Measurements from ENCODE around the gene LPIN2. TPM values are rescaled to one million over a fixed set of nuclear protein-coding genes. Genes with fewer than 3 reads are reported as not detected.

Gene LPIN2
- total and polyA plus RNA-seq, 5 experiments from 2014 or later = 38.6 to 59.6 (median 54.9) TPM

GRCh38 chr18:2976218-2977132 lies 36.5 kb downstream of the LPIN2 start:
- H3K9me3 Mint-ChIP-seq = no peaks in the 10 kb centered on the region
- DNase-seq = no peak
- peaks cover 0 to 27% (median 13%) of the 10 kb centered on the region in 3 donors for H3K36me3 Mint-ChIP-seq
- peak overlapping the region; percentile 31 to 96 (median 90) for H3K27ac Mint-ChIP-seq
- no peak for ATAC-seq
- H3K4me3 Mint-ChIP-seq = peak overlapping the region in 8 of 10 donors; percentile 20 to 96 (median 59)
- no peaks in the 10 kb centered on the region for H3K27me3 Mint-ChIP-seq
- peaks cover 44 to 94% (median 89%) of the 10 kb centered on the region in 4 donors for H3K4me1 Mint-ChIP-seq
- POLR2A ChIA-PET = interaction anchor here (0.5 to 11.6 kb wide), 8 partner anchors 9 to 294 kb away, joined by 3 to 160 read pairs (median 3); no protein-coding TSS in a partner anchor

GRCh38 chr18:2974731-2975130 lies 38.2 kb downstream of the LPIN2 start:
- H3K36me3 Mint-ChIP-seq = peaks cover 0 to 27% (median 13%) of the 10 kb centered on the region in 3 donors
- DNase-seq (no peak), ATAC-seq (no peak)
- no peaks in the 10 kb centered on the region for H3K9me3 Mint-ChIP-seq
- H3K27ac Mint-ChIP-seq = peak overlapping the region in 8 of 10 donors; percentile 36 to 97 (median 82)
- no peak overlapping the region for H3K4me3 Mint-ChIP-seq
- POLR2A ChIA-PET = interaction anchor here (0.8 to 11.6 kb wide), 2 partner anchors 15 to 22 kb away, joined by 3 to 160 read pairs; no protein-coding TSS in a partner anchor
- H3K27me3 Mint-ChIP-seq = no peaks in the 10 kb centered on the region
- peaks cover 53 to 95% (median 93%) of the 10 kb centered on the region in 4 donors for H3K4me1 Mint-ChIP-seq

GRCh38 chr18:2971741-2972552 lies 41.0 kb downstream of the LPIN2 start:
- peaks cover 0 to 27% (median 7%) of the 10 kb centered on the region in 3 donors for H3K36me3 Mint-ChIP-seq
- peaks cover 54 to 94% (median 94%) of the 10 kb centered on the region in 4 donors for H3K4me1 Mint-ChIP-seq
- no peaks in the 10 kb centered on the region for H3K9me3 Mint-ChIP-seq
- peak; percentile 58 to 74 for ATAC-seq
- H3K4me3 Mint-ChIP-seq = peak overlapping the region; percentile 71 to 92 (median 86)
- POLR2A ChIA-PET = interaction anchor here (0.7 to 11.6 kb wide), 10 partner anchors 8 to 275 kb away, joined by 3 to 160 read pairs (median 8); partner anchors contain the start of gene MYL12A
- no peaks in the 10 kb centered on the region for H3K27me3 Mint-ChIP-seq
- peak overlapping the region; percentile 92 to 99 (median 97) for H3K27ac Mint-ChIP-seq
- peak in 9 of 10 donors; percentile 15 to 74 (median 55) for DNase-seq

DNA sequence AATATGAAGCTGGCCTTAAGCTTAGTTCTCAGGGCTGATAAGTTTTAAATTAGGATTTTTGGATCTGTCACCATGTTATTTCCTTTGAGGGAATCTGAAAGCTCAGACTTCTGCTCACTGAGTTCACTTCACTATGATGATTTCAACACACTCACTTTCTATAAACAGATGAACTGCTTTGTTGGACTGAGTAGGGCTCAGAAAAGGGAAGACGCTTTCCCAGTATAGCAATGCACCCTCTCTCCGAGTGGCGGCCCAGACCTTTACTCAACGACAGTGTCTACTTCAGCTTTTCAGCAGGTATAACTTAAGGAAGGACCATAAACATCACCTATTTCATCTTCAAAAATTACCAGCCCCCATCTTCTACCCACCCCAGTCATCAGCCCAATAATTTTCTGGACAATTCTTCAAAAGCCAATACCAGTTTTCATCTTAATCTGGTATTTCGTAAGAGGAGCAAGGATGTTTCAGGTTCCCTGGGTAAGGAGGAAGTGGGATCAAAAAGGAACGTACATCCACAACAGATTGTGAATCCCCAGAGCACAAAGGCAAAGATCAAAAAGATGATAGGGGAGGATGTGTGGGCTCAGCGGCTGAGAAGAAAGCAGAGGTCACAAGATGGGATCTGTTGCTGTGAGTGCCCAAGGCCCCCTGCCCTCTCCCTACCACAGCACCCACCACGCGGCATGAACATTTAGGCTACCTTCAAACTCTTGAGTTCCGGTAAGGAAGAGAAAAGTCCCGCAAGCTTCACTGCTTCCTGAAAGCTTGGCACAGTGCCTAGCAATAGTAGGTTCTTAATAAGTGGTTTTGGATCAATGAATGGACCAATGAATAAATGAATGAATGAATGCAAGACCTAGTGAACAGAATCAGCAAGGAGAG lies 41.9 kb downstream of the LPIN2 start:
- Mint-ChIP-seq H3K4me1 (peaks cover 55 to 94% (median 94%) of the 10 kb centered on the region in 4 donors), H3K27ac (peak overlapping the region; percentile 92 to 99 (median 97)), H3K27me3 (no peaks in the 10 kb centered on the region), H3K4me3 (peak overlapping the region; percentile 71 to 92 (median 86)), H3K9me3 (no peaks in the 10 kb centered on the region), H3K36me3 (peaks cover 0 to 21% (median 7%) of the 10 kb centered on the region in 3 donors)
- ATAC-seq (peak; percentile 59 to 72), DNase-seq (peak in 6 of 10 donors; percentile 28 to 66 (median 50))
- POLR2A ChIA-PET = interaction anchor here (0.7 to 11.6 kb wide), 12 partner anchors 9 to 290 kb away, joined by 3 to 160 read pairs (median 8); partner anchors contain the start of genes MYL12A and MYL12B

DNA sequence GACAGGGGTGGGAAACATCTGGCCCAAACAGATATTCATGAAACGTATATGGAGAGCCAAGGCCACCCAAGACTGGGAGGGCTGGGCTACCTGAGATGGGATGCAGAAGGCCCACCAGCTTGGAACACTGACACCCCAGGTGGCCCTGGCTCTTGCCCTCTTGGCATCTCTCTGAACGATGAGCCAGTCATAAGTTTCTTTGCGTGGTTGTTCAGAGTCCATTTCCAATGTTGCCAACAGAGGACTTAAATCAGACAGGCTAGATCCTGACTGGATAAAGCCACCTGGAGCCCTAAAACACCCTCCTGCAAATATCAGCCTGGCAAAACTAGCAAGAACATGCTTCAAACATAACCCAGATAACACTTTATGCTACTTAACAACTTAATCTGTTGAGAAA lies 42.6 kb downstream of the LPIN2 start:
- H3K4me1 Mint-ChIP-seq = peaks cover 52 to 95% (median 90%) of the 10 kb centered on the region in 4 donors
- ATAC-seq (no peak), DNase-seq (no peak)
- POLR2A ChIA-PET = interaction anchor here (0.7 to 11.6 kb wide), 11 partner anchors 9 to 291 kb away, joined by 3 to 160 read pairs (median 9); partner anchors contain the start of genes MYL12A and MYL12B
- H3K4me3 Mint-ChIP-seq = peak overlapping the region in 9 of 10 donors; percentile 41 to 89 (median 80)
- H3K27ac Mint-ChIP-seq = peak overlapping the region; percentile 86 to 99 (median 97)
- H3K9me3 Mint-ChIP-seq = no peaks in the 10 kb centered on the region
- no peaks in the 10 kb centered on the region for H3K27me3 Mint-ChIP-seq
- peaks cover 0 to 14% (median 7%) of the 10 kb centered on the region in 3 donors for H3K36me3 Mint-ChIP-seq

DNA sequence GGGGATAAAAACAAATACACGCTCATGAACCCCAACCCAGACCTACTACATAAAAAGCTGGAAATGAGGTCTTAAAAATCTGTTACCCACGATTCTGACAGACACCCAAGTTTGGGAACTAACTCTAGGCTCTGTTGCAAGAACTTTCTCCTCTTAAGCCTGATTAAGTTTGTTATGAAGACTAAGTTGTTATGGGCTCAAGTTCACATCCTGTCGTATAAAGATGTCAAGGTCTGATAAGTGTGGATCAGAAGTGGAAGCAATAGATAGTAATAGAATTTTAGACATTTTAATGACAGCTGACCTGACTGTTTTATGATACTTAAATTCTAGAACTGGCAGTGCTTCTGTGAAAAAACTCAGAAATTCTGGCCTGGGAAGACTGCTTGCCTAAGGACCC lies 43.2 kb downstream of the LPIN2 start:
- Mint-ChIP-seq H3K27ac (peak overlapping the region; percentile 86 to 99 (median 97)), H3K4me3 (peak overlapping the region; percentile 41 to 89 (median 74)), H3K27me3 (no peaks in the 10 kb centered on the region), H3K9me3 (no peaks in the 10 kb centered on the region), H3K4me1 (peaks cover 52 to 98% (median 91%) of the 10 kb centered on the region in 4 donors), H3K36me3 (peaks cover 0 to 11% (median 4%) of the 10 kb centered on the region in 3 donors)
- POLR2A ChIA-PET = interaction anchor here (0.9 to 11.6 kb wide), 8 partner anchors 10 to 292 kb away, joined by 3 to 160 read pairs (median 8); partner anchors contain the start of gene MYL12B
- DNase-seq = no peak
- peak in 1 of 2 donors; percentile 14 for ATAC-seq

DNA sequence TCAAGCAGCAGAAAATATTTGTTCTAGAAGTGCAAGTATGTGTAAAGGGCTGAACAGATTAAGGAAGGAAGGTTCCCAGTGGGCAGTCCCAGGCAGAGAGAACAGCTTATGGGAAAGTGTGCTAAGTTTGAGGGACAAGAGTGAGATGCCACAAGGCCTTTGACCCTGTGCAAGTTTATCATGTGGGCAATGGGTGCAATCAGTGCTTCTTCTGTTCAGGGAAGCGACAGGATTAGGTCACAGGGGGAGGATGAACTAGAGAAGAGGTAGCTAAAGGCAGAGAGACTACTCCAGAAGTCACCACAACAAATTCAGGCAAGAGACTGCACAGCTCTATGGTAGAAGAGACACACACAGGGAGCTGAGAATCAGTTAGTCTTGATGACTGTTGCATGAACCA lies 44.3 kb downstream of the LPIN2 start:
- DNase-seq (no peak), ATAC-seq (peak in 1 of 2 donors; percentile 11)

DNA sequence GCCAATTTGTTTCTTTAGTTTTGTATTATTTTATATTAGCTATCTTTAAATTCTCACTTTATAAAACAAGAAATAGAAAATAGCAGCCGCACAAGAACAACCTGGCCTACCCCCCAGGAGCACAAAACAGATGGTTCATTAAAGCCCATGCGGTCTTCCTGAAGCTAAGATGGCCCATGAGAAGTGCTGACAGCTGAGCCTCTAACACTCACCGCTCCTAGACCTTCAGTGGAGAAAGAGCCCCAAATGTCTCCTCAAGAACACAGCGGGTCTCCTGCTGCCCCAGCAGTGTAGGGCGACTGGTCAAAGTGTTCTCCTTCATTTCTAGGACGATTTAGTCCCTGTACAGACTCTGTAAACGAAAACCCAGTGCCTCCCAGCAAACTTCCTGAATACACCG lies 45.1 kb downstream of the LPIN2 start:
- H3K4me1 Mint-ChIP-seq = peaks cover 58 to 98% (median 92%) of the 10 kb centered on the region in 4 donors
- peak overlapping the region in 8 of 10 donors; percentile 5 to 89 (median 78) for H3K4me3 Mint-ChIP-seq
- H3K27me3 Mint-ChIP-seq = no peaks in the 10 kb centered on the region
- DNase-seq (no peak), ATAC-seq (no peak)
- H3K27ac Mint-ChIP-seq = peak overlapping the region; percentile 86 to 99 (median 97)
- H3K9me3 Mint-ChIP-seq = no peaks in the 10 kb centered on the region
- POLR2A ChIA-PET = interaction anchor here (0.8 to 11.6 kb wide), 5 partner anchors 8 to 15 kb away, joined by 3 to 160 read pairs (median 4); no protein-coding TSS in a partner anchor
- H3K36me3 Mint-ChIP-seq = peaks cover 0 to 3% (median 2%) of the 10 kb centered on the region in 3 donors

More for the DNA sequence above, 44.3 kb downstream of the LPIN2 start:
- H3K36me3 Mint-ChIP-seq = peaks cover 0 to 3% (median 0%) of the 10 kb centered on the region in 3 donors
- POLR2A ChIA-PET = interaction anchor here (0.5 to 11.6 kb wide), 9 partner anchors 9 to 339 kb away, joined by 3 to 160 read pairs (median 5); no protein-coding TSS in a partner anchor
- peak overlapping the region; percentile 86 to 99 (median 97) for H3K27ac Mint-ChIP-seq
- H3K4me3 Mint-ChIP-seq = peak overlapping the region; percentile 9 to 89 (median 74)
- H3K9me3 Mint-ChIP-seq = no peaks in the 10 kb centered on the region
- no peaks in the 10 kb centered on the region for H3K27me3 Mint-ChIP-seq
- H3K4me1 Mint-ChIP-seq = peaks cover 55 to 98% (median 91%) of the 10 kb centered on the region in 4 donors

GRCh38 chr18:2967357-2967756 lies 45.6 kb downstream of the LPIN2 start:
- Mint-ChIP-seq H3K27me3 (no peaks in the 10 kb centered on the region), H3K4me1 (peaks cover 58 to 98% (median 91%) of the 10 kb centered on the region in 4 donors), H3K9me3 (no peaks in the 10 kb centered on the region), H3K4me3 (peak overlapping the region in 5 of 10 donors; percentile 17 to 70 (median 45)), H3K27ac (peak overlapping the region; percentile 83 to 99 (median 95)), H3K36me3 (peaks cover 0 to 3% (median 2%) of the 10 kb centered on the region in 3 donors)
- POLR2A ChIA-PET = interaction anchor here (1.1 to 11.6 kb wide), 6 partner anchors 7 to 279 kb away, joined by 3 to 160 read pairs (median 4); no protein-coding TSS in a partner anchor
- DNase-seq = no peak
- no peak for ATAC-seq

DNA sequence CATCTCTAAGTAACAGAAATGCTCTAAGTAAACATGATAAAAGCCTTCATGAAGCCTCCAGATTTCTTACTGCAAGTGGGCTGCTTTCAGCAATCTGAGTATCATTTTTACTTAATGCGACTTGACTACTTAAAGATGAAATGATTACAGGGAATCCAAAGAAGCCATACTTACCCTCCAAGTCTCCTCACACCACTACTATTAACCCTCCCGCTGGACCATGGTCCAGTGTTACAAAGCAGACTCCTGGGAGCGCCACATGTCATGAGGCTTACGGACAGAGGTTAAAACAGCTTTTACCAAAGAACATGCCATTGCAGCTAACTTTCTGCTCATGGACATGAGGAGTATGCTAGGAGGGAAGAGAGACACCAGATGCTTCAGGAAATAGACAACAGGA lies 46.4 kb downstream of the LPIN2 start:
- ATAC-seq (no peak), DNase-seq (no peak)
- Mint-ChIP-seq H3K9me3 (no peaks in the 10 kb centered on the region), H3K27ac (peak overlapping the region in 9 of 10 donors; percentile 27 to 99 (median 92)), H3K36me3 (peaks cover 0 to 3% (median 2%) of the 10 kb centered on the region in 3 donors), H3K4me3 (peak overlapping the region in 5 of 10 donors; percentile 16 to 61 (median 40)), H3K27me3 (no peaks in the 10 kb centered on the region), H3K4me1 (peaks cover 55 to 98% (median 90%) of the 10 kb centered on the region in 4 donors)
- POLR2A ChIA-PET = interaction anchor here (1.3 to 11.6 kb wide), 5 partner anchors 7 to 280 kb away, joined by 4 to 160 read pairs (median 5); no protein-coding TSS in a partner anchor

Measured in naive thymus-derived CD8-positive, alpha-beta T cell (primary cell).